Measurements from ENCODE around the gene PHOSPHO1. TPM values are rescaled to one million over a fixed set of nuclear protein-coding genes. Genes with fewer than 3 reads are reported as not detected.

Gene PHOSPHO1
- total RNA-seq, 6 donors from 2014 or later: 0.30 to 4.7 (median 3.1) TPM; not detected in 1

DNA sequence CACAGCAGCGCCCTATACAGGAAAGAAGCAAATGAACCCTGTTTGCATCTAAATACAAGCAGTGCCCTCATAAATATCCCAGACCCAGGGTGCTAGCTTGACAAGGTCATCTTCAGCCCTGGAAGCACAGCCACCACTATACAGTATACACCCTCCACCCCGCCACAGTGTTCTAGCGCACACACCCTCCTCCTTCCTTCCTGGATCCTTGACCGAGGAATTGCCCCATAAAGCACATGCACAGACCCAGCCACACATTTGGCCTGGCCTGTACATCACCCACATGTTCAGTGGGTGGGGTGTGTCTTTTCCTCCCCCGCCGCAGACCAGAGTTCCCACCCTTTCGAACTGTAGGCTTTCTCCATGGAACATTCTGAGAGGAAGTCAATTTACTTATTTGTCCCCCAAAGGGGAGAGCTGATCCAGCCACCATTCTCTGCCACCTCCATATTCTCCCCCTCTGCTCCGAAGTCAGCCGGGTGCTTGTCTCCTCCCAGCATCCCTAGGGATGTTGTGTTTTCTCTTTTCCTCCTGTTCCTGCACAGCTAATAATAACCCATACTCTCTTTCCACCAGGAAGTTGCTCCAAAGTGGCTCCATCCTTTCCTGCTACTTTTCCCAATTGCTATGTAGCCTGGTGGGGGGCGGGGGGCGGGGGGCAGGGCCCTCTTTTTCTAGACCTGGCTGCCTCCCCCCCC, 13.5 kb downstream of the PHOSPHO1 start:
- no peak overlapping the region for H3K4me3 ChIP-seq
- no peaks in the 10 kb centered on the region for H3K27me3 ChIP-seq
- peak overlapping the region; percentile 64 to 86 (median 78) for H3K27ac ChIP-seq
- ATAC-seq (ENCODE audit: low FRiP score in 2 of 2): peak; percentile 70 to 78
- peak in 1 of 2 donors; percentile 82 for DNase-seq
- no peaks in the 10 kb centered on the region for H3K9me3 ChIP-seq
- TF ChIP-seq EP300 (IDR thresholded peaks at IDR 0.05) (peak in 2 of 4 donors; percentile 31 to 44), CTCF (IDR thresholded peaks at IDR 0.05) (no peak), POLR2AphosphoS5 (IDR thresholded peaks at IDR 0.05) (peak; percentile 66 to 91), POLR2A (IDR thresholded peaks at IDR 0.05) (peak in 1 of 4 donors; percentile 45)
- WGBS, 2 donors: 39 to 46% methylated on average over 11 of the region's 11 CpGs
- H3K36me3 ChIP-seq: peaks cover 0 to 22% (median 5%) of the 10 kb centered on the region in 4 donors
- peaks cover 53 to 81% (median 69%) of the 10 kb centered on the region in 4 donors for H3K4me1 ChIP-seq

DNA sequence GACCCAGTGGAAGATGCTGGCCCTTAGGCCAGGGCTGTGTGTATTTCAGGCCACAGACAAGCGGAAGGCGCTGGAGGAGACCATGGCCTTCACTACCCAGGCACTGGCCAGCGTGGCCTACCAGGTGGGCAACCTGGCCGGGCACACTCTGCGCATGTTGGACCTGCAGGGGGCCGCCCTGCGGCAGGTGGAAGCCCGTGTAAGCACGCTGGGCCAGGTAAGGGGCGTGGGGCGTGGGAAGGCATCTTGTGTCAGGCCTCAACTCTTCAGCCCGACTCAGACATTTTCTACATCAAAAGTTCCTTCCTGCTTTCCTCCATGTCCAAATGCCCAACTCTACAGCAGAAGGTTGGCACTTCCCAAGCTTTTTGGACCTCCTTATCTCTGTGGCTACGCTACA, 14.1 kb downstream of the PHOSPHO1 start:
- WGBS, 2 donors: 80 to 85% methylated on average over 12 to 13 of the region's 13 CpGs
- ATAC-seq (ENCODE audit: low FRiP score in 2 of 2): no peak
- TF ChIP-seq EP300 (IDR thresholded peaks at IDR 0.05) (no peak), POLR2AphosphoS5 (IDR thresholded peaks at IDR 0.05) (no peak), POLR2A (IDR thresholded peaks at IDR 0.05) (no peak), CTCF (IDR thresholded peaks at IDR 0.05) (no peak)
- Histone ChIP-seq H3K27me3 (no peaks in the 10 kb centered on the region), H3K4me3 (no peak overlapping the region), H3K27ac (peak overlapping the region; percentile 64 to 86 (median 78)), H3K36me3 (peaks cover 0 to 18% (median 5%) of the 10 kb centered on the region in 4 donors), H3K4me1 (peaks cover 53 to 83% (median 73%) of the 10 kb centered on the region in 4 donors), H3K9me3 (no peaks in the 10 kb centered on the region)
- peak in 1 of 2 donors; percentile 72 for DNase-seq

DNA sequence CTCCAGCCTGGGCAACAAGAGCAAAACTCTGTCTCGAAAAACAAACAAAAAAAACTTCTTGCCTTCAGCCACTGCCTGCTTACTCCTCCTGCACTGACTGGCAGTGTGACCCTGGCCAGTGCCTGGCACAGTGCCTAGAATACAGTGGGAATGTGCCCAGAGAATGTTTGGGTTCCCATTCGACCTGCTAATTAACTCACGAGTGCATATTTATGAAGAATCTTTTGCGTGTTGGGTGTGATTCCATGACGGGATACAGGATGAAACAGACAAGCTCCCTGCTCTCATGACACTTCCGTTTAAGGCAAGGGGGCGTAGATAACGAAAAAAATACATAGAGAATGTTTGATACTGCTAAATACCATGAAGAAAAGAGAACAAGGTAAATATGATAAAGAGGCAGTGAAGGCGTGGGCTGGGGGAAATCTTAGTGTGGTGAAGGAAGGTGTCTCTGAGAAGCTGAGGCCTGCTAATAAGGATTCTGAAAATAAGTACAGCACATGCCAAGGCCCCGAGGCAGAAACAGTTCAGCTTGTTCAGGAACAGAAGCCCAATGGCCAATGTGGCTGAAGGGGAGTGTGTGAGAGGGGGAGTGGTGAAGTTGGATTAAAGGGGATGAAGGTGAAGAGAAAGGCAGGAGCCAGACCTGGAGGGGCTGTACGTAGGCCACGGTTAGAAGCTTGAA, 15.8 kb downstream of the PHOSPHO1 start:
- H3K27ac ChIP-seq: peak overlapping the region; percentile 6 to 86 (median 70)
- ATAC-seq (ENCODE audit: low FRiP score in 2 of 2) (no peak), DNase-seq (peak in 1 of 2 donors; percentile 58)
- no peaks in the 10 kb centered on the region for H3K9me3 ChIP-seq
- peaks cover 0 to 11% (median 3%) of the 10 kb centered on the region in 4 donors for H3K36me3 ChIP-seq
- no peak for TF ChIP-seq POLR2AphosphoS5 (IDR thresholded peaks at IDR 0.05)
- TF ChIP-seq POLR2A (IDR thresholded peaks at IDR 0.05): no peak
- TF ChIP-seq EP300 (IDR thresholded peaks at IDR 0.05): no peak
- TF ChIP-seq CTCF (IDR thresholded peaks at IDR 0.05): no peak
- peaks cover 51 to 82% (median 75%) of the 10 kb centered on the region in 4 donors for H3K4me1 ChIP-seq
- no peaks in the 10 kb centered on the region for H3K27me3 ChIP-seq
- 39 to 50% methylated on average over 12 of the region's 12 CpGs for WGBS, 2 donors
- H3K4me3 ChIP-seq: peak overlapping the region in 1 of 4 donors; percentile 11

DNA sequence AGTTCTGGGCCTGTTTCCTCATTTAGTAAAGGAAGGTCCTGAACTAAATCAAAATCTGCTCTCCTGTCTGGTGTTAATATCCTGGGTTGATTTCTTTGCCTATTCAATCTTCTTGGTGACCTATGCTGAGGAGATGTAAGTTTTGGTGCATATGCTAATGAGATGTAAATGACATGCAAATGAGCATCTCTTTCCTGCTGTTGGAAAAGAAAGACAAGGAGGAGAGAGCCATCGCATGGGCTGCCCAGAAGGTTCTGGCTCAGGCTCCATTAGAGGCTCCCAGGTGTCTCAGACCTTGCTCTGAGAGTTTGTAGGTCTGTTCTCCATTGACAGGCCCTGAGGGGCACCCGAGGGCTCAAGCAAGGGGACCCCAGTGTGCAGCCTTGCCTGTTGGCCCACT, 16.7 kb downstream of the PHOSPHO1 start:
- DNase-seq: no peak
- TF ChIP-seq POLR2AphosphoS5 (IDR thresholded peaks at IDR 0.05): no peak
- no peak for TF ChIP-seq EP300 (IDR thresholded peaks at IDR 0.05)
- no peak for TF ChIP-seq POLR2A (IDR thresholded peaks at IDR 0.05)
- TF ChIP-seq CTCF (IDR thresholded peaks at IDR 0.05): no peak
- Histone ChIP-seq H3K36me3 (peaks cover 0 to 1% (median 0%) of the 10 kb centered on the region in 4 donors), H3K4me1 (peaks cover 54 to 84% (median 76%) of the 10 kb centered on the region in 4 donors), H3K27ac (peak overlapping the region; percentile 12 to 86 (median 70)), H3K9me3 (no peaks in the 10 kb centered on the region), H3K27me3 (no peaks in the 10 kb centered on the region), H3K4me3 (peak overlapping the region in 1 of 4 donors; percentile 11)
- WGBS, 2 donors: 69 to 100% methylated on average over 1 to 2 of the region's 2 CpGs
- ATAC-seq (ENCODE audit: low FRiP score in 2 of 2): no peak

All from upper lobe of left lung (tissue), 6 donors.